Measurements from ENCODE around the gene ATP6V1C2.

DNA sequence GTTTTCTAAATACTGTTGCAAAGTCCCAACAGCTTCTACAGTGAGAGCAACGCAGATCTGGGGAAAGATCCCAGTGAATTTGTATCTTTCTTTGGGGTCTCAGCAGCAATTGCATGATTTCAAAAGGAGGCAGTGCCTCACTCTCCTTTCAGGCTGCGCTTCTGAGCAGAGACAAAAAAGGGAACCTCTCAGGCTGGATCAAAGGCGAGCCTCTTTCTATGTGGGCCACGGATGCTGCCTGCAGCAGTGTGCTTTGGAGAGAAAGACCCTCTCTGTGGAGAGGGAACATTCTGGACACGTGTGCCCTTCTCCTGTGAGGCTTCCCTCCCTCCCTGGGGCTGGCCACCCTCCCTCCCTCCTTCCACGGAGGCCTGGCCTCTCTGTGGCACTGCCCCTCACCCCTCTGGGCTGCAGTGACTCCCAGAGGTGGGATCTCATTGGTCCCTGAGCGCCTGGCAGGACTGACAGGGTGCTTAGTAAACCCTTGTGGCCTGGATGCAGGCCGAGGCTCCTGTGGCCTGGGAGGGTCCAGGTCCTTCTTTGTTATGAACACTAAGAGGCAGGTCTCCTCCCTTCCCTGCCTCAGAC, 112.7 kb downstream of the ATP6V1C2 start:
- TF ChIP-seq, protein P1, sequence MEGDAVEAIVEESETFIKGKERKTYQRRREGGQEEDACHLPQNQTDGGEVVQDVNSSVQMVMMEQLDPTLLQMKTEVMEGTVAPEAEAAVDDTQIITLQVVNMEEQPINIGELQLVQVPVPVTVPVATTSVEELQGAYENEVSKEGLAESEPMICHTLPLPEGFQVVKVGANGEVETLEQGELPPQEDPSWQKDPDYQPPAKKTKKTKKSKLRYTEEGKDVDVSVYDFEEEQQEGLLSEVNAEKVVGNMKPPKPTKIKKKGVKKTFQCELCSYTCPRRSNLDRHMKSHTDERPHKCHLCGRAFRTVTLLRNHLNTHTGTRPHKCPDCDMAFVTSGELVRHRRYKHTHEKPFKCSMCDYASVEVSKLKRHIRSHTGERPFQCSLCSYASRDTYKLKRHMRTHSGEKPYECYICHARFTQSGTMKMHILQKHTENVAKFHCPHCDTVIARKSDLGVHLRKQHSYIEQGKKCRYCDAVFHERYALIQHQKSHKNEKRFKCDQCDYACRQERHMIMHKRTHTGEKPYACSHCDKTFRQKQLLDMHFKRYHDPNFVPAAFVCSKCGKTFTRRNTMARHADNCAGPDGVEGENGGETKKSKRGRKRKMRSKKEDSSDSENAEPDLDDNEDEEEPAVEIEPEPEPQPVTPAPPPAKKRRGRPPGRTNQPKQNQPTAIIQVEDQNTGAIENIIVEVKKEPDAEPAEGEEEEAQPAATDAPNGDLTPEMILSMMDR (IDR thresholded peaks at IDR 0.05), result no peak
- TF ChIP-seq POLR2A (IDR thresholded peaks at IDR 0.05), result no peak
